Fibroblast of skin of left biceps (primary cell): Measurements from ENCODE around the gene GMDS.

Experiments
- DNase-seq, 2 experiments: peaks; one replicate each; pipeline ENCODE4 v3.0.0-alpha.2; 2013; ENCODE audit warnings: low read depth in 2 of 2

GMDS gene

GRCh38 chr6:1574083-1574761 lies 671.2 kb downstream of the GMDS start:
- DNase-seq, result no peak
